ENCODE measurements around the gene SLC25A47.

GRCh38 chr14:100285021-100285912 is 37.9 kb upstream of the SLC25A47 start:
- TF ChIP-seq CTCF (IDR thresholded peaks at IDR 0.05; ENCODE audit: low read length) (peak; percentile 48), EZH2 (optimal IDR thresholded peaks at IDR 0.05; ENCODE audit: low read depth, low read length) (no peak), EZH2phosphoT487 (IDR thresholded peaks at IDR 0.05; ENCODE audit: low read length) (no peak)

Data from MM.1S (cell line).